SK-N-MC (cell line): ENCODE measurements around the gene SHKBP1.

Experiments used
- DNase-seq: peaks from one replicate; pipeline ENCODE4 v3.0.0-alpha.2; 2011; ENCODE audit warnings: low read depth, low spot score
- H3K27ac ChIP-seq: fragments of 200-600 bp; sonication (generic); 2 replicates; pipeline ENCODE4 v1.5.1; 2016; ENCODE audit warnings: mixed run types
- H3K36me3 ChIP-seq: fragments of 200-600 bp; sonication (generic); 2 replicates; pipeline ENCODE4 v1.6.1; 2017; ENCODE audit warnings: antibody characterized with exemption, low read length, mixed read lengths; ENCODE audit not compliant: insufficient read depth
- H3K4me3 ChIP-seq: fragments of 200-600 bp; sonication (generic); 2 replicates; pipeline ENCODE4 v1.5.1; 2016
- H3K9ac ChIP-seq: fragments of 200-600 bp; sonication (generic); 2 replicates; pipeline ENCODE4 v1.8.0; 2017; ENCODE audit warnings: mixed run types, mixed read lengths; ENCODE audit not compliant: insufficient read length
- H3K9me3 ChIP-seq: fragments of 200-600 bp; sonication (generic); 2 replicates; pipeline ENCODE4 v1.6.1; 2017; ENCODE audit warnings: low read depth, mild to moderate bottlenecking, antibody characterized with exemption, low read length, moderate library complexity, mixed read lengths
- EZH2 ChIP-seq: fragments of 200-600 bp; sonication (generic); IDR thresholded peaks from one replicate; pipeline ENCODE4 v1.6.1; 2017; ENCODE audit warnings: antibody characterized with exemption
- FOXP2 ChIP-seq: optimal IDR thresholded peaks from 2 replicates; pipeline ENCODE3; 2011; ENCODE audit warnings: mild to moderate bottlenecking, moderate library complexity; ENCODE audit not compliant: insufficient read depth; ENCODE audit errors: extremely low read length, control extremely low read depth
- POLR2AphosphoS5 ChIP-seq: IDR thresholded peaks from 2 replicates; pipeline ENCODE4 v1.6.1; 2012; ENCODE audit warnings: mild to moderate bottlenecking, low read depth, low read length, borderline replicate concordance

The SHKBP1 gene

GRCh38 chr19:40594657-40595091, 18.0 kb downstream of the SHKBP1 start:
- DNase-seq = no peak

GRCh38 chr19:40596608-40597328, 20.1 kb downstream of the SHKBP1 start:
- Histone ChIP-seq H3K36me3 (no peaks in the 10 kb centered on the region), H3K9me3 (no peaks in the 10 kb centered on the region), H3K4me3 (no peak overlapping the region), H3K27ac (no peak overlapping the region), H3K9ac (no peak overlapping the region)
- no peak for DNase-seq
- TF ChIP-seq POLR2AphosphoS5 = no peak
- no peak for TF ChIP-seq EZH2
- TF ChIP-seq FOXP2 = no peak

More at GRCh38 chr19:40594657-40595091, 18.0 kb downstream of the SHKBP1 start:
- no peak overlapping the region for H3K9ac ChIP-seq
- H3K9me3 ChIP-seq = no peaks in the 10 kb centered on the region
- TF ChIP-seq FOXP2 = no peak
- no peak for TF ChIP-seq EZH2
- TF ChIP-seq POLR2AphosphoS5 = no peak
- H3K27ac ChIP-seq = no peak overlapping the region
- no peaks in the 10 kb centered on the region for H3K36me3 ChIP-seq
- no peak overlapping the region for H3K4me3 ChIP-seq

GRCh38 chr19:40597329-40597838, 20.7 kb downstream of the SHKBP1 start:
- no peaks in the 10 kb centered on the region for H3K9me3 ChIP-seq
- H3K27ac ChIP-seq = no peak overlapping the region
- DNase-seq = no peak
- TF ChIP-seq EZH2 = no peak
- no peak for TF ChIP-seq FOXP2
- no peak for TF ChIP-seq POLR2AphosphoS5
- no peaks in the 10 kb centered on the region for H3K36me3 ChIP-seq
- peak overlapping the region; percentile 98; the same call in 1 of the 2 replicates for H3K4me3 ChIP-seq
- H3K9ac ChIP-seq = no peak overlapping the region

GRCh38 chr19:40598121-40598917, 21.6 kb downstream of the SHKBP1 start:
- peak overlapping the region; percentile 67 for H3K9ac ChIP-seq
- TF ChIP-seq POLR2AphosphoS5 (peak; percentile 89), FOXP2 (no peak)
- H3K27ac ChIP-seq = peak overlapping the region; percentile 81
- H3K36me3 ChIP-seq = no peaks in the 10 kb centered on the region
- no peaks in the 10 kb centered on the region for H3K9me3 ChIP-seq
- no peak for DNase-seq
- H3K4me3 ChIP-seq = peak overlapping the region; percentile 98

GRCh38 chr19:40598918-40599307, 22.2 kb downstream of the SHKBP1 start:
- no peaks in the 10 kb centered on the region for H3K36me3 ChIP-seq
- TF ChIP-seq POLR2AphosphoS5 = no peak
- no peak for TF ChIP-seq EZH2
- no peak for TF ChIP-seq FOXP2
- no peaks in the 10 kb centered on the region for H3K9me3 ChIP-seq
- H3K27ac ChIP-seq = no peak overlapping the region
- no peak for DNase-seq
- no peak overlapping the region for H3K9ac ChIP-seq
- peak overlapping the region; percentile 98 for H3K4me3 ChIP-seq

- Histone ChIP-seq H3K27ac (peak overlapping the region; percentile 69), H3K4me3 (peak overlapping the region; percentile 98)
- no peak for DNase-seq
Measured at GRCh38 chr19:40599331-40599901, 22.7 kb downstream of the SHKBP1 start.

GRCh38 chr19:40599902-40600569, 23.4 kb downstream of the SHKBP1 start:
- H3K9ac ChIP-seq = peak overlapping the region; percentile 64
- H3K27ac ChIP-seq = peak overlapping the region; percentile 69
- H3K9me3 ChIP-seq = no peaks in the 10 kb centered on the region
- DNase-seq = no peak
- peak overlapping the region; percentile 98 for H3K4me3 ChIP-seq
- no peak for TF ChIP-seq FOXP2
- TF ChIP-seq POLR2AphosphoS5 = no peak
- no peak for TF ChIP-seq EZH2
- H3K36me3 ChIP-seq = no peaks in the 10 kb centered on the region

More at GRCh38 chr19:40599331-40599901, 22.7 kb downstream of the SHKBP1 start:
- H3K36me3 ChIP-seq = no peaks in the 10 kb centered on the region
- peak overlapping the region; percentile 64 for H3K9ac ChIP-seq
- no peak for TF ChIP-seq POLR2AphosphoS5
- TF ChIP-seq EZH2 = no peak
- TF ChIP-seq FOXP2 = no peak
- H3K9me3 ChIP-seq = no peaks in the 10 kb centered on the region

- Histone ChIP-seq H3K9me3 (no peaks in the 10 kb centered on the region), H3K27ac (0 out of 2 replicates have a peak overlapping the region, but pooled peaks have one; percentile 69), H3K36me3 (no peaks in the 10 kb centered on the region), H3K4me3 (peak overlapping the region; percentile 98), H3K9ac (peak overlapping the region; percentile 52)
- TF ChIP-seq EZH2 = no peak
- no peak for DNase-seq
Measured at GRCh38 chr19:40600570-40601133, 24.0 kb downstream of the SHKBP1 start.
